Epithelial cell of esophagus (primary cell): Measurements from ENCODE around the gene FBXW8.

Experiments used
- DNase-seq: peaks from one replicate; pipeline ENCODE4 v3.0.0; 2010; ENCODE audit warnings: low read depth
- H3K4me3 ChIP-seq: 2 replicates; pipeline ENCODE4 v1.5.1; 2011; ENCODE audit warnings: mild to moderate bottlenecking, low read length, control low read depth
- TF ChIP-seq, protein P1 (sequence below): IDR thresholded peaks from 2 replicates; pipeline ENCODE4 v1.5.1; 2011; ENCODE audit warnings: low read depth, mild to moderate bottlenecking, low read length, control low read depth, inconsistent platforms; ENCODE audit not compliant: insufficient read depth; ENCODE audit errors: missing control alignments

The FBXW8 gene

DNA sequence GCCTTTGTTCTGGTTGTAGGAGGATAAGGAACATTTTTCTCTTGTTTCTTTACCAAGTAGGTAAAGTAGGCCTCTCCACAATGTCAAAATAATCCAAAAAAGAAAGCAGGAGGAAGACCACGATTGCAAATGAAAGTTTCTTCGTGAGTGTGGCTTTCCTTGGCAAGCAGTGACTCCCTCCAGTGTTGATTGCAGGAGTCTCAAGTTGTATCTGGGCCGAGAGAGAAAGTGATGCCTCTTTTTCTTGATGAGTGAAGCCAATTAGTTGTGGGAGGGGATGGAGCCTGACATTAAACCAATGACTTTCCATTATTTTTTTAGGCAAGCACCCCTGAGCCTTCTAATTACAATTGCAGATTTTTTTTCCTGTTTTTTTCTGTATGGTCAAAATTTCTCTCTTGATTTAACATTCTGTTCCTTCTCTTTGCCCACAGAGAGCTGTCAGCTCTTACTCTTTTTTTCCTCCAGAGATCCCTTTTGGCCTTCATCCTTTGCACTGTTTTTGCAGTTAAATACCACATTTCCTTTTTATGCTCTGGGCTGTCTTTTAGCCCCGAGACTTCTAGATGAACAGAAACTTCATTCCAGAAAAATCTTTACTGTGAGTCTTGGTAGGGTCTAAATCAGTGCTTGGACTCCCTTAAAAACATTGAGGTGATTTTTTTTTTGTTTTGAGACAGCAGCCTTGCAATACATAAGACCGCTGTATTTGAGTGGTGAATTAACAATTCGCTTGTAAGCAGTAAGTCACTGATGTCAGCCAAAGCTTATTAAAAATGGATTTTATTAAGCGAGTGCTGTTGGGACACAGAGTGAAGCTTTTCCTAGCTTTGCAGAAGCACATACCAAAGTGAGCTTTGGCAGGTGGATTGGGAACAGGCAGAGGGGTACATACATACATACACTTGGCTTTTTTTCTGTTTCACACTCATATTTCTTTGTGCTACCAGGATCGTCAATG, 15.8 kb downstream of the FBXW8 start:
- no peak overlapping the region for H3K4me3 ChIP-seq
- DNase-seq = no peak
- TF ChIP-seq, protein P1, sequence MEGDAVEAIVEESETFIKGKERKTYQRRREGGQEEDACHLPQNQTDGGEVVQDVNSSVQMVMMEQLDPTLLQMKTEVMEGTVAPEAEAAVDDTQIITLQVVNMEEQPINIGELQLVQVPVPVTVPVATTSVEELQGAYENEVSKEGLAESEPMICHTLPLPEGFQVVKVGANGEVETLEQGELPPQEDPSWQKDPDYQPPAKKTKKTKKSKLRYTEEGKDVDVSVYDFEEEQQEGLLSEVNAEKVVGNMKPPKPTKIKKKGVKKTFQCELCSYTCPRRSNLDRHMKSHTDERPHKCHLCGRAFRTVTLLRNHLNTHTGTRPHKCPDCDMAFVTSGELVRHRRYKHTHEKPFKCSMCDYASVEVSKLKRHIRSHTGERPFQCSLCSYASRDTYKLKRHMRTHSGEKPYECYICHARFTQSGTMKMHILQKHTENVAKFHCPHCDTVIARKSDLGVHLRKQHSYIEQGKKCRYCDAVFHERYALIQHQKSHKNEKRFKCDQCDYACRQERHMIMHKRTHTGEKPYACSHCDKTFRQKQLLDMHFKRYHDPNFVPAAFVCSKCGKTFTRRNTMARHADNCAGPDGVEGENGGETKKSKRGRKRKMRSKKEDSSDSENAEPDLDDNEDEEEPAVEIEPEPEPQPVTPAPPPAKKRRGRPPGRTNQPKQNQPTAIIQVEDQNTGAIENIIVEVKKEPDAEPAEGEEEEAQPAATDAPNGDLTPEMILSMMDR = no peak

DNA sequence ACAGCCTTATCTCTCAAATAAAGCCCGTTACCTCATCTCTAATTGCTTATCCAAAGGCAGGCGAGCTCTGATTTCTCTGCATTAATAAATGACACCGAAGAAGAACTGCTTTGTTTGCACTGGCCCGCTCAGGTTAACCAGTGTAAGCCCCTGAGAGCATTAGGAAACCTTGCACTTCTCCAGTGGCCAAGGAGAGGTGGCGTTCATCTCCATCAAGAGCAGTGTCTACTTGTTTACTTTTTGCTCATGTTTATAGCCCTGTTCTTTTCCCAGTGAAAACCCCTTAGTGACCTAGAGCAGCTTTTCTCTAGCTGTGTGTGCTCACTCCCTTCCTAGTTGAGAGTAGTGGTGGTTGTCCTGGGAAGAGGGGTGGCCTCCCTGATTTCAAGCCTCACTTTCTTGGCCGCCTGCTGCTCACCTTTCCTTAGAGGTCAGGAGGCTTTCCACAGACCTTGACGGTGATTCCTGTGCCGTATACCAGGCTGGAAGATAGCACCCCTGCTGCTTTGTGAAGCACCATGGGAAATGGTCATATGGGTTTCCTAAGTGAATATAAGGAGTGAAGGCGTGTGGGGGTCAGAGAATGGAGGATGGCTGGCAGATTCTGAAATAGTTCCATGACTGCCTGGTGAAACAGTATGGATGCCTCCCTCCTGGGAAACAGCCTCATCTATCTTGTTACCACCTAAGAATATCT, 16.6 kb downstream of the FBXW8 start:
- DNase-seq = no peak
- H3K4me3 ChIP-seq = no peak overlapping the region
- TF ChIP-seq, protein P1 = no peak

DNA sequence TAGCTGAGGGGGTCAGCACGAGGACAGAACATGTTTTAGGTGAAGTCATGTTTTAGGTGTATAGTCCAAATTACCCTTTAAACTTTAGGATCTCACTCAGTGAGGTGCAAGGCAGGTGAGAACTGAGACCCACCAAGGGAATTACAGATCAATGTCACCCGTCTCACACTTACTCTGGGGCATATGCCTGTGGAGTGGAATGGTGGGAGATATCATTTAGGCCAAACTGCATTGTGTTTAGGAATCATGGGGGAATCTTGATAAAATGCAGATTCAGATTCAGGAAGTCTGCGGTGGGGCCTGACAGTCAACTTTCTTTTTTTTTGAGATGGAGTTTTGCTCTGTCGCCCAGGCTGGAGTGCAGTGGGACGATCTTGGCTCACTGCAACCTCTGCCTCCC, 17.8 kb downstream of the FBXW8 start:
- no peak overlapping the region for H3K4me3 ChIP-seq
- TF ChIP-seq, protein P1 = no peak
- no peak for DNase-seq

DNA sequence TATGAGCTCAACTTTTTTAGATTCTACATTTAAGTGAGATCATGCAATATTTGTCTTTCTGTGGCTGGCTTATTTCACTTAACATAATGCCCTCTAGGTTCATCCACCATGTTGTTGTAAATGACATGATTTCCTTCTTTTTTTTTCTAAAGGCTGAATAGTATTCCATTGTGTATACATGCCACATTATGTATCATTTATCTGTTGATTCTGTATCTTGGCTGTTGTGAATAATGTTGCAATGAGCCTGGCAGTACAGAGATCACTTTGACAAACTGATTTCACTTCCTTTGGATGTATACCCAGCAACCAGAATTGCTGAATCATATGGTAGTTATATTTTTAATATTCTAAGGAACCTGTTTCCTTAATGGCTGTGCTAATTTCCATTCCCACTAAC, 19.1 kb downstream of the FBXW8 start:
- TF ChIP-seq, protein P1 = no peak
- no peak for DNase-seq
- no peak overlapping the region for H3K4me3 ChIP-seq

DNA sequence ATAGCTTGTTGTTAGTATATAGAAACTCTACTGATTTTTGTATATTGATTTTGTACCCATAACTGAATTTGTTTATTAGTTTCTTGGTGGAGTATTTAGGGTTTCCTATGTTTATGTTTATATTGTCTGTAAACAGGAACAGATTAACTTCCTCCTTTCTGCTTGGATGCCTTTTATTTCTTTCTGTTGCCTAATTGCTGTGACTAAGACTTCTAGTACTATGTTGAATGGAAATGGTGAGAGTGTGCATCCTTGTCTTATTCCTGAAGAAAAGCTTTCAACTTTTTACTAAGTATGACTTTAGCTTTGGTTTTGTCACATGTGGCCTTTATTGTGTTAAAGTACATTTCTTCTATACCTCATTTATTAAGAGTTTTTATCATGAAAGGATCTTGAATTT, 20.9 kb downstream of the FBXW8 start:
- peak; percentile 29 for DNase-seq
- TF ChIP-seq, protein P1 = no peak
- H3K4me3 ChIP-seq = no peak overlapping the region

DNA sequence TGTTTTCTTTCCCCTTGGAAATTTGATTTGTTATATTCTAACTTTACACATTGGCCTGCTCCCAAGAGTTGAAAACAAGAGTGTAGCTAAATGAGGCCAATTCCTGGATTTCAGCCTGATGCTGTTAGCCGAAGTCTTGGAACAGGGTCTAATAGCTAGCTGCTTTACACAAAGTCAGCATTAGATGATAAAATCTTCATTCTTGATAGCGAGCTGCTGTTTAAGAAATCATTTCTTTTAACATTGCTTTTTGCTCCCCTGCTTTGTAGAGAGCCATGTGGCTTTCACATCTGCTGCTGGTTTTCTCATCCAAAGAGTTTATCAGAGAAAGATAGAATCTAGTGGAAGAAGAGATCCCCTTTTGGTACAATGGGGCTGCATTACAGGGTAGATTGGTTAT, 22.3 kb downstream of the FBXW8 start:
- TF ChIP-seq, protein P1 = no peak
- no peak overlapping the region for H3K4me3 ChIP-seq
- DNase-seq = no peak
